GM20000 (cell line): ENCODE data around the gene CTDSPL2.

Experiments used
- DNase-seq: peaks from one replicate; pipeline ENCODE4 v3.0.0; 2012; ENCODE audit warnings: low spot score
- TF ChIP-seq, protein P1 (sequence below): IDR thresholded peaks from 2 replicates; pipeline ENCODE4 v1.5.1; 2012; ENCODE audit warnings: mild to moderate bottlenecking, control low read depth; ENCODE audit errors: extremely low read depth, missing control alignments

Gene CTDSPL2

DNA sequence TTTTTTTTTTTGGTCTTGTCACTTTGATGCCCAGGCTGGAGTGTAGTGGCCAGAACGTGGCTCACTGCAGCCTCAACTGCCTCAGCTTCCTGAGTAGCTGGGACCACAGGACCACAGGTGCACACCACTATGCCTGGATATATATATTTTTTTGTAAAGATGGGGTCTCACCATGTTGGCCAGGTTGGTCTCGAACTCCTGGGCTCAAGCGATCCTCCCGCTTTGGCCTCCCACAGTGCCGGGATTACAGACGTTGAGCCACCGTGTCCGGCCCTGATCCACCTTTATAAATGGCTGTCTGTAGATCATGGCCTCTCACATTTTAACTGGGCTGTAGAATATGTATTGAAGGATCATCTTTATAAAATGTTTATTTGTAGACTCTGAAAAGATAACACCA is 107.7 kb downstream of the CTDSPL2 start:
- DNase-seq, result no peak

DNA sequence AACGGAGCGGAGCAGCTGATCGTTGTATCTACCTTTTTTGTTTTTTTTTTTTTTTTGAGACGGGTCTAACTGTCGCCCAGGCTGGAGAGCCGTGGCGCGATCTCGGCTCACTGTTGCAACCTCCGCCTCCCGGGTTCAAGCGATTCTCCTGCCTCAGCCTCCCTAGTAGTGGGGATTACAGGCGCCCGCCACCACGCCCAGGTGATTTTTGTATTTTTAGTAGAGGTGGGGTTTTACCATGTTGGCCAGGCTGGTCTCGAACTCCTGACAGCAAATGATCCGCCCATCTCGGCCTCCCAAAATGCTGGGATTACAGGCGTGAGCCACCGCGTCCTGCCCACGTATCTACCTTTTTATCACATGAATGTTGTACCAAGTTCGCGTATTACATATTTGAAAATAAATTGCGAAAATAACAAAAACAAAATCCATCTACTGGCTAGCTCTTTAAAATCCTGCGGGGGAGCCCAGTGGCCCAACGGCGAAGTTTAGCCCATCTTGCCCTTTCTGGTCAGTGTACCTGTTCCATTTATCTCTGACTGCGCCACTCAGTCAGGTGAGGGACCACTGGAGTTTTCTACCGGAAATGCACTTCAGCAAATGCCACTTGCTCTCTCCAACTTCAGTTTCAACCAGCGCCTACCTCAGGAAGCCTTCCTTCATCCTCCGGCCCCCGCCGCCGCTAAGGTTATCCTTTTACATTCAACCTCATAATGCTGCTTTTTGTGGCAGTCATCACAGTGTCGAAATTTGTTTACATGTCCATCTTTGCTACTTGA is 108.3 kb downstream of the CTDSPL2 start:
- TF ChIP-seq, protein P1, sequence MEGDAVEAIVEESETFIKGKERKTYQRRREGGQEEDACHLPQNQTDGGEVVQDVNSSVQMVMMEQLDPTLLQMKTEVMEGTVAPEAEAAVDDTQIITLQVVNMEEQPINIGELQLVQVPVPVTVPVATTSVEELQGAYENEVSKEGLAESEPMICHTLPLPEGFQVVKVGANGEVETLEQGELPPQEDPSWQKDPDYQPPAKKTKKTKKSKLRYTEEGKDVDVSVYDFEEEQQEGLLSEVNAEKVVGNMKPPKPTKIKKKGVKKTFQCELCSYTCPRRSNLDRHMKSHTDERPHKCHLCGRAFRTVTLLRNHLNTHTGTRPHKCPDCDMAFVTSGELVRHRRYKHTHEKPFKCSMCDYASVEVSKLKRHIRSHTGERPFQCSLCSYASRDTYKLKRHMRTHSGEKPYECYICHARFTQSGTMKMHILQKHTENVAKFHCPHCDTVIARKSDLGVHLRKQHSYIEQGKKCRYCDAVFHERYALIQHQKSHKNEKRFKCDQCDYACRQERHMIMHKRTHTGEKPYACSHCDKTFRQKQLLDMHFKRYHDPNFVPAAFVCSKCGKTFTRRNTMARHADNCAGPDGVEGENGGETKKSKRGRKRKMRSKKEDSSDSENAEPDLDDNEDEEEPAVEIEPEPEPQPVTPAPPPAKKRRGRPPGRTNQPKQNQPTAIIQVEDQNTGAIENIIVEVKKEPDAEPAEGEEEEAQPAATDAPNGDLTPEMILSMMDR, result no peak
- DNase-seq, result no peak

More for the DNA sequence above, 107.7 kb downstream of the CTDSPL2 start:
- TF ChIP-seq, protein P1, result no peak

DNA sequence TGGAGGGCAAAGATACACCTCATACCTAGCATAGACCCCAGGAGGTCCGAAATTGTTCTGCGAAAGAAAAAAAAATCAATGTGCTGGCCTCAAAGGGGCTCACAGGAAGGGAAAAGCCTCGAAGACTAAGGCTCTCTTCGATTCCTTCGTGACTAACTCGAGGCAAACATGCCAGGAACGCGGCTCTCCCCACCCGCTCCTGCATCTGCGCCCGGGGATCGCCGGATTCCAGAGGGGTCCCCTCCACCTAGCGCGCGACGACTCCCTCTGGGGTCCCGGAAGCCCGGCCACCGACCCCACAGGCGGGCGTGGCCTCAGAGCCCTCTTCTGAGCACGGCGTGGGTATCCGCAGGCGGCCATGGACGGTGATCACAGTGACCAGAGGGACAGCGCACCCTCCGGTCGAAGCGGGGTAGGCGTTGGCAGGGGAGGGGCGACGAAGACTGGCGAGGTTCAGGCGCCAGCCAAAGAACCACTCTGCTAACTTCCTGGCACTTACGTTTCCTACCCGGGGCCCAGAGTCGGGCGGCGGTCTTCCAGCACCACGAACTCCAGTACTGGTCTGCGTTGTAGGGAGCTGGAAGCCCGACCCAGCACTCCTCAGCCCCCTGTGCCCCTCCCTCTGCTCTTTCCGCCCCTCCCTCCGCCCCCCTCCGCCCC is 109.0 kb downstream of the CTDSPL2 start:
- no peak for DNase-seq
- TF ChIP-seq, protein P1, result peak; percentile 36

DNA sequence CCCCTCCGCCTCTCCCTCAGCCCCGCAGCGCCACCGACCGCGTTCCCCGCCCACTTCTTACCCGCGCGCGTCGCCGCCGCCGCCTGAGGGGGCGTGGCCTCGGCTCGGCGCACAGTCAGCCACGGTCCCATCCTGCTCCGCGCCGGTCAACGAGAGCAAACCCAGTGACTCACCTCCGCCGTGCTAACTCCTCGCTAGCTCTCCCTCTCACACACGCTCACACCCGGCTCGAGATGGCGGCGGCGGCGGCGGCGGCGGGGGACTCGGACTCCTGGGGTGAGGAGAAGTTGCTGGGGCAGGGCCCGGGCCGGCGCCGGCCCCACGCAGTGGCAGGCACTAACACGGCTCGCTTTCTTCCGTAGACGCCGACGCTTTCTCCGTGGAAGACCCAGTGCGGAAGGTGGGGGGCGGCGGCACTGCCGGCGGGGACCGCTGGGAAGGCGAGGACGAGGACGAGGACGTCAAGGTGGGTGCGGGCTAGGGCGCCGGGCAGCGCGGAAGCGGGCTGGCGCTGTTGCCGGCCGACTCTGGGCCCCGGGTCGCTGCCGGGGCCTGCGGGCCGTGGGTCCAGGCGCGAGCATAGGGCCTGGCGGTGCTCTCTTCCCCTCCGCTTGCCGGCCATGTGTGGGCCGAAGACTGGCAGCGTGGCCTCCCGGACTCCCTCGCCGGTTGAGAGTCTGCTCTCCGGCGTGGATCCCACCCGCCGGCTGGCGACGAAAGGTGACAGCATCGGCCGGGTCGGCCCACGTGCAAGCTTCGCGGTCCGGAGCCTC is 109.7 kb downstream of the CTDSPL2 start, which contains the start of gene EIF3J:
TSS of gene EIF3J (plus strand) at position 186 of the 773 bp plus-strand sequence. CDS start at position 234, 48 bp downstream.
- DNase-seq, result peak; percentile 98
- TF ChIP-seq, protein P1, result no peak

DNA sequence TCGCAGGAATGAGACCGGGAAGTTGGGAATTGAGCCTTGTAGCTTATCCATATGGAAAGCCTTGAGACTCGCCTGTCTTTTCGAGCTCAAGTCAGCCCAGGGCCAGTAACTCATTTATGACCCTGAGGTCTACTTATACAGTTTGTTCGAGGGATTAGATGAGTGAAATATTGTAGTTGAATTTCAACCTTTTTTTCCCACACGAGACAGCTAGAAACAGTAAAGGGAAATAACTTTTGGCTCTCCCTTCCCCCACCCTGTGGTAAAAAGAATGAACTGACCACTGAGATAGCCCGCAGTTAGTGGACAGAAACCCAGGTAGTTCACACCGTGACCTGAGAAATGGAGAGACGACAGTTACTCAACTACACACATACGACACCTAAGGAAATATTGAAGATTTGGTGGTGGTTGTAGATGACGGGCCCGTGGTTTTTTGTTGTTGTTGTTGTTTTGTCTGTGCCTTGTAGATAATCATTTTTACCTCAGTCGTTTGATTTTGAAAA is 110.4 kb downstream of the CTDSPL2 start:
- TF ChIP-seq, protein P1, result no peak
- peak; percentile 19 for DNase-seq

DNA sequence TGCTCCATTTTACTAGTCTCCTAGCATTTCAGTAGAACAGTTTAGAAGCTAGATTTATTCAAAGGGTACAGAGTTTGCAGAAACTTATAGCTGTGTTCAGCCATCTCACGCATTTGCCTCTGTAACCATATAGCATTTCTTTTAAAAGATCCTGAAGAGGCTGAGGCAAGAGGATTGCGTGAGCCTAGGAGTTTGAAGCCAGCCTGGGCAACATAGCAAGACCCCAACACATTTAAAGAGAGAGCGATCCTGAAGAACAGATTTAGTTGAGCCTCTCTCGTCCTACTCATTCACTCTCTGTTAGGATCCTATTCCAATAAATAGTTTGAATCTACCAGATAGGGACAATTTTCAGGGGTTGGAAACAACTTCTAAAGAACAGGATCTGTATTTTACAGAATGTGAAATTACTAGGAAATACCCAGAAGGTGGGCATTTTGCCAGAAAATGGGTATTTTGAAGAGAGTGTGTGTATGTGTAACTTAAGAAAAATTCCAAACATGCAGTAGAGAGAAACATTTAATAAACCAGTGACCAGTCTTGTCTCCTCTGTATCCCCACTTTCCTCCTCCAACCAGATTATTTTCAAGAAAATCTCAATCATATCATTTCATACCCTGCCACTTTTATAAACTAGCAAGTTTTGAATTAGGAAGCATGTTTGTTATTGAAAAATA is 114.0 kb downstream of the CTDSPL2 start:
- DNase-seq, result no peak
- TF ChIP-seq, protein P1, result no peak
